Lower lobe of right lung (tissue), 2 donors: ENCODE results near the gene REST. TPM values are rescaled to one million over a fixed set of nuclear protein-coding genes. Genes with fewer than 3 reads are reported as not detected.
"Not testable (repeated sequence)": the region's sequence is repeated elsewhere in the genome, so short reads cannot be mapped to it uniquely, and the experiment has no call there.

ENCODE experiments used
- ATAC-seq, 2 donors: fragments of 200-7000 bp; cut with Tn5 transposase; one replicate each; pipeline ENCODE4 v1.9.1; 2020 to 2022; ENCODE audit warnings: mild to moderate bottlenecking in 2 of 2, moderate library complexity in 2 of 2
- DNase-seq: peaks from one replicate; pipeline ENCODE4 v3.0.0-alpha.2; 2020
- H3K27ac ChIP-seq: fragments of 200-600 bp; one replicate; pipeline ENCODE4 v1.8.0; 2022
- H3K27me3 ChIP-seq: fragments of 200-600 bp; one replicate; pipeline ENCODE4 v1.8.0; 2022; ENCODE audit warnings: low read depth
- H3K36me3 ChIP-seq: fragments of 200-600 bp; one replicate; pipeline ENCODE4 v1.8.0; 2022; ENCODE audit warnings: mild to moderate bottlenecking
- H3K4me1 ChIP-seq: fragments of 200-600 bp; one replicate; pipeline ENCODE4 v1.8.0; 2022
- H3K4me3 ChIP-seq: fragments of 200-600 bp; one replicate; pipeline ENCODE4 v1.8.0; 2022; ENCODE audit warnings: mild to moderate bottlenecking
- H3K9me3 ChIP-seq: fragments of 200-600 bp; one replicate; pipeline ENCODE4 v1.8.0; 2022
- CTCF ChIP-seq: fragments of 200-600 bp; IDR thresholded peaks from one replicate; pipeline ENCODE4 v1.8.0; 2022; ENCODE audit warnings: antibody characterized with exemption, mild to moderate bottlenecking
- intact Hi-C: fragments of 100-400 bp; cut with DNase I; formaldehyde crosslinking; loops from one replicate; pipeline ENCODE4 v1.11.0; 2022
- total RNA-seq: library from RNA; stranded (reverse); fragmentation: NEBNext Ultra II Directional; extraction: Animal tissue kit (Norgen Biotek cat#: 25700); gene quantifications from one replicate; pipeline ENCODE4 v1.2.1, GENCODE V29; 2021
- donor health status: DM: no; HTN: yes; CAD: no; lungs with severe emphysema.

Gene REST
- total RNA-seq, 1 donor from 2014 or later = 39.5 TPM

- DNase-seq (no peak), ATAC-seq (no peak)
- no peaks in the 10 kb centered on the region for H3K27me3 ChIP-seq
- H3K27ac ChIP-seq = no peak overlapping the region
- no peaks in the 10 kb centered on the region for H3K9me3 ChIP-seq
- no peaks in the 10 kb centered on the region for H3K36me3 ChIP-seq
- H3K4me3 ChIP-seq = no peak overlapping the region
- intact Hi-C loops = no loop called here
- TF ChIP-seq CTCF = no peak
- no peaks in the 10 kb centered on the region for H3K4me1 ChIP-seq
Observed at GRCh38 chr4:56880572-56880971, 27.1 kb upstream of the REST start.

- H3K27me3 ChIP-seq, intact Hi-C loops, ATAC-seq, DNase-seq, H3K4me1 ChIP-seq, H3K27ac ChIP-seq, H3K36me3 ChIP-seq, H3K9me3 ChIP-seq, H3K4me3 ChIP-seq: not testable (repeated sequence)
Observed at GRCh38 chr4:56884511-56884910, 23.2 kb upstream of the REST start.

GRCh38 chr4:56892691-56893090 lies 15.0 kb upstream of the REST start:
- intact Hi-C loops = no loop called here
- Histone ChIP-seq H3K36me3 (no peaks in the 10 kb centered on the region), H3K4me1 (no peaks in the 10 kb centered on the region), H3K27ac (no peak overlapping the region), H3K9me3 (no peaks in the 10 kb centered on the region), H3K4me3 (no peak overlapping the region), H3K27me3 (no peaks in the 10 kb centered on the region)
- DNase-seq (no peak), ATAC-seq (no peak)
- TF ChIP-seq CTCF = no peak

GRCh38 chr4:56897842-56898241 lies 9.9 kb upstream of the REST start:
- H3K36me3 ChIP-seq, H3K9me3 ChIP-seq, H3K27ac ChIP-seq, intact Hi-C loops, H3K27me3 ChIP-seq, ATAC-seq, H3K4me3 ChIP-seq, DNase-seq, H3K4me1 ChIP-seq: not testable (repeated sequence)

- H3K4me1 ChIP-seq, H3K9me3 ChIP-seq, intact Hi-C loops, H3K27me3 ChIP-seq, H3K36me3 ChIP-seq, H3K27ac ChIP-seq, H3K4me3 ChIP-seq, ATAC-seq, DNase-seq: not testable (repeated sequence)
Observed at GRCh38 chr4:56900186-56900585, 7.5 kb upstream of the REST start.

- Histone ChIP-seq H3K4me3 (no peak overlapping the region), H3K9me3 (no peaks in the 10 kb centered on the region), H3K4me1 (peaks cover 6% of the 10 kb centered on the region), H3K27me3 (no peaks in the 10 kb centered on the region), H3K27ac (no peak overlapping the region), H3K36me3 (no peaks in the 10 kb centered on the region)
- ATAC-seq (no peak), DNase-seq (no peak)
- intact Hi-C loops = no loop called here
- no peak for TF ChIP-seq CTCF
Observed at GRCh38 chr4:56902703-56903102, 5.0 kb upstream of the REST start.

- intact Hi-C loops = no loop called here
- DNase-seq (no peak), ATAC-seq (no peak)
- no peak for TF ChIP-seq CTCF
- Histone ChIP-seq H3K36me3 (no peaks in the 10 kb centered on the region), H3K27me3 (no peaks in the 10 kb centered on the region), H3K4me1 (peaks cover 19% of the 10 kb centered on the region), H3K4me3 (no peak overlapping the region), H3K27ac (no peak overlapping the region), H3K9me3 (no peaks in the 10 kb centered on the region)
Observed at GRCh38 chr4:56905796-56906195, 1.9 kb upstream of the REST start.
